ENCODE data around the gene TRAPPC6A. TPM values are rescaled to one million over a fixed set of nuclear protein-coding genes. Genes with fewer than 3 reads are reported as not detected.

Gene TRAPPC6A
- total and polyA plus RNA-seq, 2 experiments from 2014 or later = 29.4 to 74.7 TPM

GRCh38 chr19:45191375-45191774, 13.3 kb upstream of the TRAPPC6A start:
- no peak overlapping the region for H3K27ac Mint-ChIP-seq
- H3K36me3 Mint-ChIP-seq (ENCODE audit: low read depth) = no peaks in the 10 kb centered on the region

GRCh38 chr19:45189971-45190370, 11.9 kb upstream of the TRAPPC6A start:
- Histone ChIP-seq H3K4me2 (no peak overlapping the region), H3K36me3 (ENCODE audit: insufficient read depth) (no peaks in the 10 kb centered on the region), H2AFZ (no peak overlapping the region), H3K27ac (ENCODE audit: low read depth) (no peak overlapping the region), H3F3A (replicated peaks; ENCODE audit: low read depth) (no peaks in the 10 kb centered on the region), H3K4me1 (ENCODE audit: insufficient read depth) (no peaks in the 10 kb centered on the region), H3K79me2 (replicated peaks; ENCODE audit: insufficient read depth) (no peaks in the 10 kb centered on the region), H3K9me2 (ENCODE audit: insufficient read depth) (no peaks in the 10 kb centered on the region), H4K20me1 (replicated peaks; ENCODE audit: insufficient read depth) (0 out of 2 replicates have a peak, but pooled peaks cover 2% of the 10 kb centered on the region), H3K27me3 (ENCODE audit: insufficient read depth) (no peaks in the 10 kb centered on the region), H3K4me3 (no peak overlapping the region)
- ATAC-seq (no peak), DNase-seq (ENCODE audit: low spot score) (no peak)
- no peak overlapping the region for H3K27ac Mint-ChIP-seq
- no peak overlapping the region for H3K4me3 Mint-ChIP-seq
- H3K27me3 Mint-ChIP-seq (ENCODE audit: insufficient read depth, low read depth, poor library complexity) = peaks cover 4% of the 10 kb centered on the region
- no peaks in the 10 kb centered on the region for H3K9me3 Mint-ChIP-seq
- TF ChIP-seq CTCF (conservative IDR thresholded peaks at IDR 0.05; ENCODE audit: low read depth in 2 of 2) (no peak), POLR2AphosphoS5 (IDR thresholded peaks at IDR 0.05; ENCODE audit: low read depth) (no peak), EZH2 (IDR thresholded peaks at IDR 0.05; ENCODE audit: low read depth, unreplicated experiment) (no peak), CREB1 (CRISPR knock-in tag; IDR thresholded peaks at IDR 0.05; ENCODE audit: low read depth) (no peak), STAT1 (IDR thresholded peaks at IDR 0.05; ENCODE audit: unreplicated experiment) (no peak), JUNB (IDR thresholded peaks at IDR 0.05; ENCODE audit: unreplicated experiment) (no peak), NANOG (IDR thresholded peaks at IDR 0.05; ENCODE audit: borderline replicate concordance) (no peak), ZNF331 (CRISPR knock-in tag; IDR thresholded peaks at IDR 0.05; ENCODE audit: low read depth) (no peak)
- TF ChIP-seq, protein P1, sequence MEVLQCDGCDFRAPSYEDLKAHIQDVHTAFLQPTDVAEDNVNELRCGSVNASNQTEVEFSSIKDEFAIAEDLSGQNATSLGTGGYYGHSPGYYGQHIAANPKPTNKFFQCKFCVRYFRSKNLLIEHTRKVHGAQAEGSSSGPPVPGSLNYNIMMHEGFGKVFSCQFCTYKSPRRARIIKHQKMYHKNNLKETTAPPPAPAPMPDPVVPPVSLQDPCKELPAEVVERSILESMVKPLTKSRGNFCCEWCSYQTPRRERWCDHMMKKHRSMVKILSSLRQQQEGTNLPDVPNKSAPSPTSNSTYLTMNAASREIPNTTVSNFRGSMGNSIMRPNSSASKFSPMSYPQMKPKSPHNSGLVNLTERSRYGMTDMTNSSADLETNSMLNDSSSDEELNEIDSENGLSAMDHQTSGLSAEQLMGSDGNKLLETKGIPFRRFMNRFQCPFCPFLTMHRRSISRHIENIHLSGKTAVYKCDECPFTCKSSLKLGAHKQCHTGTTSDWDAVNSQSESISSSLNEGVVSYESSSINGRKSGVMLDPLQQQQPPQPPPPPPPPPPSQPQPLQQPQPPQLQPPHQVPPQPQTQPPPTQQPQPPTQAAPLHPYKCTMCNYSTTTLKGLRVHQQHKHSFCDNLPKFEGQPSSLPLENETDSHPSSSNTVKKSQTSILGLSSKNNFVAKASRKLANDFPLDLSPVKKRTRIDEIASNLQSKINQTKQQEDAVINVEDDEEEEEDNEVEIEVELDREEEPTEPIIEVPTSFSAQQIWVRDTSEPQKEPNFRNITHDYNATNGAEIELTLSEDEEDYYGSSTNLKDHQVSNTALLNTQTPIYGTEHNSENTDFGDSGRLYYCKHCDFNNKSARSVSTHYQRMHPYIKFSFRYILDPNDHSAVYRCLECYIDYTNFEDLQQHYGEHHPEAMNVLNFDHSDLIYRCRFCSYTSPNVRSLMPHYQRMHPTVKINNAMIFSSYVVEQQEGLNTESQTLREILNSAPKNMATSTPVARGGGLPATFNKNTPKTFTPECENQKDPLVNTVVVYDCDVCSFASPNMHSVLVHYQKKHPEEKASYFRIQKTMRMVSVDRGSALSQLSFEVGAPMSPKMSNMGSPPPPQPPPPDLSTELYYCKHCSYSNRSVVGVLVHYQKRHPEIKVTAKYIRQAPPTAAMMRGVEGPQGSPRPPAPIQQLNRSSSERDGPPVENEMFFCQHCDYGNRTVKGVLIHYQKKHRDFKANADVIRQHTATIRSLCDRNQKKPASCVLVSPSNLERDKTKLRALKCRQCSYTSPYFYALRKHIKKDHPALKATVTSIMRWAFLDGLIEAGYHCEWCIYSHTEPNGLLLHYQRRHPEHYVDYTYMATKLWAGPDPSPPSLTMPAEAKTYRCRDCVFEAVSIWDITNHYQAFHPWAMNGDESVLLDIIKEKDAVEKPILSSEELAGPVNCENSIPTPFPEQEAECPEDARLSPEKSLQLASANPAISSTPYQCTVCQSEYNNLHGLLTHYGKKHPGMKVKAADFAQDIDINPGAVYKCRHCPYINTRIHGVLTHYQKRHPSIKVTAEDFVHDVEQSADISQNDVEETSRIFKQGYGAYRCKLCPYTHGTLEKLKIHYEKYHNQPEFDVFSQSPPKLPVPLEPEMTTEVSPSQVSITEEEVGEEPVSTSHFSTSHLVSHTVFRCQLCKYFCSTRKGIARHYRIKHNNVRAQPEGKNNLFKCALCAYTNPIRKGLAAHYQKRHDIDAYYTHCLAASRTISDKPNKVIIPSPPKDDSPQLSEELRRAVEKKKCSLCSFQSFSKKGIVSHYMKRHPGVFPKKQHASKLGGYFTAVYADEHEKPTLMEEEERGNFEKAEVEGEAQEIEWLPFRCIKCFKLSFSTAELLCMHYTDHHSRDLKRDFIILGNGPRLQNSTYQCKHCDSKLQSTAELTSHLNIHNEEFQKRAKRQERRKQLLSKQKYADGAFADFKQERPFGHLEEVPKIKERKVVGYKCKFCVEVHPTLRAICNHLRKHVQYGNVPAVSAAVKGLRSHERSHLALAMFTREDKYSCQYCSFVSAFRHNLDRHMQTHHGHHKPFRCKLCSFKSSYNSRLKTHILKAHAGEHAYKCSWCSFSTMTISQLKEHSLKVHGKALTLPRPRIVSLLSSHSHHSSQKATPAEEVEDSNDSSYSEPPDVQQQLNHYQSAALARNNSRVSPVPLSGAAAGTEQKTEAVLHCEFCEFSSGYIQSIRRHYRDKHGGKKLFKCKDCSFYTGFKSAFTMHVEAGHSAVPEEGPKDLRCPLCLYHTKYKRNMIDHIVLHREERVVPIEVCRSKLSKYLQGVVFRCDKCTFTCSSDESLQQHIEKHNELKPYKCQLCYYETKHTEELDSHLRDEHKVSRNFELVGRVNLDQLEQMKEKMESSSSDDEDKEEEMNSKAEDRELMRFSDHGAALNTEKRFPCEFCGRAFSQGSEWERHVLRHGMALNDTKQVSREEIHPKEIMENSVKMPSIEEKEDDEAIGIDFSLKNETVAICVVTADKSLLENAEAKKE (CRISPR knock-in tag; IDR thresholded peaks at IDR 0.05) = no peak
- H3K4me1 Mint-ChIP-seq = no peaks in the 10 kb centered on the region; the same call in 2 of the 3 replicates
- H3K36me3 Mint-ChIP-seq (ENCODE audit: low read depth) = no peaks in the 10 kb centered on the region

More at GRCh38 chr19:45191375-45191774, 13.3 kb upstream of the TRAPPC6A start:
- no peaks in the 10 kb centered on the region; the same call in 2 of the 3 replicates for H3K4me1 Mint-ChIP-seq
- no peak for ATAC-seq
- H3K27me3 Mint-ChIP-seq (ENCODE audit: insufficient read depth, low read depth, poor library complexity) = peaks cover 4% of the 10 kb centered on the region
- no peaks in the 10 kb centered on the region for H3K4me1 ChIP-seq (ENCODE audit: insufficient read depth)
- DNase-seq (ENCODE audit: low spot score) = no peak
- TF ChIP-seq ZNF114 (CRISPR knock-in tag; IDR thresholded peaks at IDR 0.05) = no peak
- peak; percentile 27 to 57; a peak in 3 of 4 replicates for TF ChIP-seq CTCF (conservative IDR thresholded peaks at IDR 0.05; ENCODE audit: low read depth in 2 of 2)
- H3K27ac ChIP-seq (ENCODE audit: low read depth) = no peak overlapping the region
- H4K20me1 ChIP-seq (replicated peaks; ENCODE audit: insufficient read depth) = 0 out of 2 replicates have a peak, but pooled peaks cover 2% of the 10 kb centered on the region
- no peak overlapping the region for H3K4me3 ChIP-seq
- no peak overlapping the region for H3K4me2 ChIP-seq
- H3F3A ChIP-seq (replicated peaks; ENCODE audit: low read depth) = no peaks in the 10 kb centered on the region
- H3K36me3 ChIP-seq (ENCODE audit: insufficient read depth) = no peaks in the 10 kb centered on the region
- no peaks in the 10 kb centered on the region for H3K9me3 Mint-ChIP-seq
- H3K79me2 ChIP-seq (replicated peaks; ENCODE audit: insufficient read depth) = no peaks in the 10 kb centered on the region
- no peaks in the 10 kb centered on the region for H3K27me3 ChIP-seq (ENCODE audit: insufficient read depth)
- H2AFZ ChIP-seq = no peak overlapping the region; the same call in 1 of the 2 replicates
- no peak overlapping the region for H3K4me3 Mint-ChIP-seq
- no peaks in the 10 kb centered on the region for H3K9me2 ChIP-seq (ENCODE audit: insufficient read depth)
